HuH-7.5 (cell line): ENCODE results near the gene AGRN.
"Not testable (repeated sequence)": the region's sequence is repeated elsewhere in the genome, so short reads cannot be mapped to it uniquely, and the experiment has no call there.

Experiments used
- DNase-seq: peaks from one replicate; pipeline ENCODE4 v3.0.0; 2011; ENCODE audit warnings: low spot score

Gene AGRN

GRCh38 chr1:1001057-1001783 lies 18.7 kb upstream of the AGRN start:
- peak; percentile 52 for DNase-seq

GRCh38 chr1:1003618-1004419 lies 16.1 kb upstream of the AGRN start:
- no peak for DNase-seq

GRCh38 chr1:1004420-1004779 lies 15.5 kb upstream of the AGRN start:
- DNase-seq = no peak

GRCh38 chr1:1004780-1005697 lies 14.9 kb upstream of the AGRN start:
- DNase-seq = no peak

- DNase-seq = no peak
Observed at GRCh38 chr1:1005774-1006304, 14.1 kb upstream of the AGRN start.

- DNase-seq = peak; percentile 91
Observed at GRCh38 chr1:1006305-1007159, 13.4 kb upstream of the AGRN start.

- not testable (repeated sequence) for DNase-seq
Observed at GRCh38 chr1:1010131-1010530, 9.8 kb upstream of the AGRN start.

GRCh38 chr1:1011396-1011949 lies 8.4 kb upstream of the AGRN start:
- no peak for DNase-seq

- not testable (repeated sequence) for DNase-seq
Observed at GRCh38 chr1:1012736-1013104, 7.2 kb upstream of the AGRN start.

- DNase-seq = no peak
Observed at GRCh38 chr1:1013105-1013921, 6.6 kb upstream of the AGRN start, which contains the start of gene ISG15. TSS of gene ISG15 (plus strand) at chr1:1013497. CDS start at chr1:1013574, 77 bp downstream.

GRCh38 chr1:1013922-1014648 lies 5.8 kb upstream of the AGRN start:
- DNase-seq = no peak

- DNase-seq = no peak
Observed at GRCh38 chr1:1014799-1015681, 4.9 kb upstream of the AGRN start.

- not testable (repeated sequence) for DNase-seq
Observed at GRCh38 chr1:1017397-1018320, 2.3 kb upstream of the AGRN start.

- DNase-seq = not testable (repeated sequence)
Observed at GRCh38 chr1:1018321-1018685, 1.6 kb upstream of the AGRN start.

- peak; percentile 91 for DNase-seq
Observed at GRCh38 chr1:1019122-1019999, 559 bp upstream of the AGRN start.

GRCh38 chr1:1020415-1021009 lies 592 bp downstream of the AGRN start:
- DNase-seq = no peak
